ENCODE data around the gene RPA3. TPM values are rescaled to one million over a fixed set of nuclear protein-coding genes. Genes with fewer than 3 reads are reported as not detected.

The RPA3 gene
- total RNA-seq, 4 donors from 2014 or later: 14.9 to 35.2 (median 18.4) TPM

GRCh38 chr7:7740037-7740355, 21.6 kb upstream of the RPA3 start:
- 90% methylated on average over 2 of the region's 2 CpGs for WGBS

GRCh38 chr7:7739204-7740036, 21.0 kb upstream of the RPA3 start:
- no peak for DNase-seq (ENCODE audit: low spot score in 2 of 2)
- no peaks in the 10 kb centered on the region for H3K9me3 ChIP-seq
- no peaks in the 10 kb centered on the region for H3K36me3 ChIP-seq
- H3K4me3 ChIP-seq: no peak overlapping the region
- WGBS: 78% methylated on average over 4 of the region's 4 CpGs
- H3K4me1 ChIP-seq: peaks cover 2% of the 10 kb centered on the region
- H3K27me3 ChIP-seq: no peaks in the 10 kb centered on the region
- no peak for TF ChIP-seq CTCF (IDR thresholded peaks at IDR 0.05)
- no peak for TF ChIP-seq EP300 (IDR thresholded peaks at IDR 0.05)
- TF ChIP-seq POLR2A (IDR thresholded peaks at IDR 0.05): no peak
- TF ChIP-seq POLR2AphosphoS5 (IDR thresholded peaks at IDR 0.05): no peak
- no peak overlapping the region for H3K27ac ChIP-seq

More at GRCh38 chr7:7740037-7740355, 21.6 kb upstream of the RPA3 start:
- no peaks in the 10 kb centered on the region for H3K27me3 ChIP-seq
- no peaks in the 10 kb centered on the region for H3K36me3 ChIP-seq
- H3K4me3 ChIP-seq: no peak overlapping the region
- H3K27ac ChIP-seq: no peak overlapping the region
- peaks cover 2% of the 10 kb centered on the region for H3K4me1 ChIP-seq
- no peak for DNase-seq (ENCODE audit: low spot score in 2 of 2)
- TF ChIP-seq POLR2A (IDR thresholded peaks at IDR 0.05) (no peak), EP300 (IDR thresholded peaks at IDR 0.05) (no peak), CTCF (IDR thresholded peaks at IDR 0.05) (no peak), POLR2AphosphoS5 (IDR thresholded peaks at IDR 0.05) (no peak)
- H3K9me3 ChIP-seq: no peaks in the 10 kb centered on the region

GRCh38 chr7:7738622-7739021, 20.2 kb upstream of the RPA3 start:
- Histone ChIP-seq H3K9me3 (no peaks in the 10 kb centered on the region), H3K36me3 (no peaks in the 10 kb centered on the region), H3K4me1 (peaks cover 2% of the 10 kb centered on the region), H3K4me3 (no peak overlapping the region), H3K27me3 (no peaks in the 10 kb centered on the region), H3K27ac (no peak overlapping the region)
- 80% methylated on average over 3 of the region's 3 CpGs for WGBS
- no peak for TF ChIP-seq POLR2AphosphoS5 (IDR thresholded peaks at IDR 0.05)
- TF ChIP-seq EP300 (IDR thresholded peaks at IDR 0.05): no peak
- no peak for TF ChIP-seq POLR2A (IDR thresholded peaks at IDR 0.05)
- no peak for TF ChIP-seq CTCF (IDR thresholded peaks at IDR 0.05)
- DNase-seq (ENCODE audit: low spot score in 2 of 2): no peak

- no peak overlapping the region for H3K27ac ChIP-seq
- H3K4me1 ChIP-seq: peaks cover 2% of the 10 kb centered on the region
Measured at GRCh38 chr7:7738177-7738576, 19.8 kb upstream of the RPA3 start.

More at GRCh38 chr7:7738177-7738576, 19.8 kb upstream of the RPA3 start:
- WGBS: 42% methylated on average over 1 of the region's 1 CpG
- no peak overlapping the region for H3K4me3 ChIP-seq
- no peaks in the 10 kb centered on the region for H3K9me3 ChIP-seq
- no peak for TF ChIP-seq CTCF (IDR thresholded peaks at IDR 0.05)
- TF ChIP-seq POLR2A (IDR thresholded peaks at IDR 0.05): no peak
- TF ChIP-seq POLR2AphosphoS5 (IDR thresholded peaks at IDR 0.05): no peak
- TF ChIP-seq EP300 (IDR thresholded peaks at IDR 0.05): no peak
- DNase-seq (ENCODE audit: low spot score in 2 of 2): no peak
- no peaks in the 10 kb centered on the region for H3K36me3 ChIP-seq
- no peaks in the 10 kb centered on the region for H3K27me3 ChIP-seq
